GM12878 (cell line): ENCODE results near the gene ZIC5. TPM values are rescaled to one million over a fixed set of nuclear protein-coding genes. Genes with fewer than 3 reads are reported as not detected.

Experiments
- ATAC-seq: fragments of 200-7000 bp; cut with Tn5 transposase; 3 replicates; pipeline ENCODE4 v1.9.1; 2020; ENCODE audit warnings: mild to moderate bottlenecking, moderate library complexity
- BruUV-seq: library from RNA; stranded (reverse); fragments of 400-500 nt; replicated peaks from 2 replicates; lab custom pipeline; 2021; lab: Mats Ljungman, UMichigan
- CTCF ChIA-PET: fragments of 300-600 bp; sonication (Branson Sonifier 250); formaldehyde crosslinking; extraction: SDS; loops from one replicate; lab custom pipeline; 2021; ENCODE audit warnings: inconsistent platforms; lab: Yijun Ruan, JAX
- POLR2A ChIA-PET: fragments of 350-600 bp; formaldehyde crosslinking; extraction: SDS; loops from one replicate; lab custom pipeline; 2021; ENCODE audit warnings: inconsistent platforms; lab: Charles Lee
- RAD21 ChIA-PET: fragments of 300-600 bp; sonication (Branson Sonifier 250); formaldehyde crosslinking; loops from one replicate; lab custom pipeline; 2023; ENCODE audit warnings: antibody characterized with exemption; ENCODE audit not compliant: unreplicated experiment; lab: Charles Lee
- SMC1A ChIA-PET: fragments of 300-600 bp; sonication (Branson Sonifier 250); formaldehyde crosslinking; loops from one replicate; lab custom pipeline; 2023; ENCODE audit not compliant: unreplicated experiment, uncharacterized antibody; lab: Charles Lee
- DNase-seq: peaks from one replicate; pipeline ENCODE4 v3.0.0-alpha.2; 2011; ENCODE audit warnings: low read depth, low spot score
- FAIRE-seq: peaks from 3 replicates; lab custom pipeline; 2011; peaks lifted over from hg19 to GRCh38; lab: Jason Lieb, UNC
- H2AFZ ChIP-seq: 2 replicates; pipeline ENCODE4 v1.6.0; 2011; ENCODE audit warnings: low read depth, low read length, control low read depth; ENCODE audit not compliant: control insufficient read depth
- H3K27ac ChIP-seq: 2 replicates; pipeline ENCODE4 v1.5.1; 2011; ENCODE audit warnings: control low read depth; ENCODE audit not compliant: control insufficient read depth, insufficient read depth
- H3K27me3 ChIP-seq, 2 experiments: replicated peaks in 1 of 2; 2 replicates each; pipeline versions ENCODE4 v1.6.0 to v1.6.1; 2011; ENCODE audit warnings: low read length in 1 of 2; ENCODE audit not compliant: control insufficient read depth in 2 of 2, insufficient read depth in 2 of 2
- H3K36me3 ChIP-seq, 2 experiments: 2 replicates each; pipeline ENCODE4 v1.5.1; 2011; ENCODE audit warnings: low read length in 1 of 2; ENCODE audit not compliant: control insufficient read depth in 2 of 2, insufficient read depth in 2 of 2
- H3K4me1 ChIP-seq: 2 replicates; pipeline ENCODE4 v1.6.1; 2011; ENCODE audit warnings: mild to moderate bottlenecking, low read length, moderate library complexity, mixed read lengths; ENCODE audit not compliant: control insufficient read depth, insufficient read depth
- H3K4me2 ChIP-seq: 2 replicates; pipeline ENCODE4 v1.6.0; 2011; ENCODE audit warnings: control low read depth; ENCODE audit not compliant: control insufficient read depth, insufficient read depth
- H3K4me3 ChIP-seq: fragments of 200-600 bp; sonication (generic); 2 replicates; pipeline ENCODE4 v1.5.1; 2016
- H3K79me2 ChIP-seq: 2 replicates; pipeline ENCODE4 v1.6.0; 2011; ENCODE audit warnings: low read length; ENCODE audit not compliant: control insufficient read depth, insufficient read depth
- H3K9ac ChIP-seq: 2 replicates; pipeline ENCODE4 v1.8.0; 2011; ENCODE audit warnings: low read length, control low read depth, mixed read lengths; ENCODE audit not compliant: control insufficient read depth, insufficient read depth
- H3K9me3 ChIP-seq: replicated peaks from 3 replicates; pipeline ENCODE4 v1.5.1; 2011; ENCODE audit warnings: mild to moderate bottlenecking, low read length; ENCODE audit not compliant: control insufficient read depth, insufficient read depth
- H4K20me1 ChIP-seq: 2 replicates; pipeline ENCODE4 v1.6.0; 2011; ENCODE audit not compliant: control insufficient read depth, insufficient read depth
- BMI1 ChIP-seq: fragments of 450-650 bp; IDR thresholded peaks from 2 replicates; pipeline ENCODE4 v1.6.1; 2016; ENCODE audit warnings: mild to moderate bottlenecking, moderate library complexity, borderline replicate concordance
- JUND ChIP-seq: IDR thresholded peaks from 2 replicates; pipeline ENCODE4 v1.6.1; 2012; ENCODE audit warnings: low read depth, mild to moderate bottlenecking, low read length, improper control_type of control experiment, moderate library complexity
- NFIC ChIP-seq: IDR thresholded peaks from 2 replicates; pipeline ENCODE4 v1.6.1; 2012; ENCODE audit warnings: low read depth, mild to moderate bottlenecking, inconsistent platforms, low read length, moderate library complexity
- RAD51 ChIP-seq: fragments of 450-650 bp; IDR thresholded peaks from 2 replicates; pipeline ENCODE4 v1.6.1; 2016; ENCODE audit warnings: moderate library complexity, mild to moderate bottlenecking, inconsistent platforms
- RB1 ChIP-seq: fragments of 450-650 bp; formaldehyde crosslinking; IDR thresholded peaks from 2 replicates; pipeline ENCODE4 v1.6.1; 2017; ENCODE audit warnings: mild to moderate bottlenecking, borderline replicate concordance
- TCF12 ChIP-seq: IDR thresholded peaks from 2 replicates; pipeline ENCODE4 v1.6.1; 2011; ENCODE audit warnings: low read depth, mild to moderate bottlenecking, low read length
- WGBS: methylation state at CpG from one replicate; pipeline ENCODE4 v1.1.6; 2016; ENCODE audit warnings: low lambda C conversion rate; ENCODE audit not compliant: insufficient replicate concordance, insufficient coverage; ENCODE audit errors: missing lambda C conversion rate; 5-methylcytosine and 5-hydroxymethylcytosine counted together
- in situ Hi-C: fragments of 300-500 bp; cut with MboI; formaldehyde crosslinking; loops from 9 replicates; pipeline ENCODE4 v1.14.3; 2018; ENCODE audit warnings: mixed read lengths
- intact Hi-C: fragments of 100-400 bp; cut with micrococcal nuclease; formaldehyde crosslinking; loops from one replicate; pipeline ENCODE4 v1.14.2; 2022; ENCODE audit not compliant: unreplicated experiment
- polyA plus RNA-seq, 11 experiments: library from polyadenylated mRNA; depleted of rRNA in 4 of 11; unstranded in 6 of 11; stranded (reverse) in 5 of 11; fragments of >200 nt; fragmentation: Nextera tagmentation in 4 of 11; fragmentation: Illumina TruSeq in 1 of 11; extraction: Ambion mirVana in 4 of 11; extraction: Trizol in 1 of 11; gene quantifications; 1 replicate in 1 of 11; 2 replicates in 10 of 11; pipeline versions ENCODE4 v1.2.1 to v1.2.3, GENCODE V29; 2011 to 2016; ENCODE audit warnings: inconsistent platforms in 2 of 11, missing spikeins in 2 of 11, low read depth in 1 of 11
- total RNA-seq, 4 experiments: library from RNA; depleted of rRNA in 3 of 4; stranded (reverse); fragments of >200 nt in 3 of 4; fragmentation: Illumina TruSeq in 1 of 4; extraction: Trizol in 1 of 4; gene quantifications; 2 replicates each; pipeline versions ENCODE4 v1.2.1 to v1.2.3, GENCODE V29; 2013 to 2021
- TF ChIP-seq, protein P1 (sequence below): IDR thresholded peaks from 2 replicates; pipeline ENCODE4 v1.6.1; 2011; ENCODE audit warnings: borderline replicate concordance, low read depth, mild to moderate bottlenecking, moderate library complexity, low read length; ENCODE audit not compliant: insufficient read depth, poor library complexity, severe bottlenecking

Gene ZIC5
- total and polyA plus RNA-seq, 10 of the 15 experiments (the other 5 are each of a cell fraction or from before 2014, with no cell fraction given), result not detected

DNA sequence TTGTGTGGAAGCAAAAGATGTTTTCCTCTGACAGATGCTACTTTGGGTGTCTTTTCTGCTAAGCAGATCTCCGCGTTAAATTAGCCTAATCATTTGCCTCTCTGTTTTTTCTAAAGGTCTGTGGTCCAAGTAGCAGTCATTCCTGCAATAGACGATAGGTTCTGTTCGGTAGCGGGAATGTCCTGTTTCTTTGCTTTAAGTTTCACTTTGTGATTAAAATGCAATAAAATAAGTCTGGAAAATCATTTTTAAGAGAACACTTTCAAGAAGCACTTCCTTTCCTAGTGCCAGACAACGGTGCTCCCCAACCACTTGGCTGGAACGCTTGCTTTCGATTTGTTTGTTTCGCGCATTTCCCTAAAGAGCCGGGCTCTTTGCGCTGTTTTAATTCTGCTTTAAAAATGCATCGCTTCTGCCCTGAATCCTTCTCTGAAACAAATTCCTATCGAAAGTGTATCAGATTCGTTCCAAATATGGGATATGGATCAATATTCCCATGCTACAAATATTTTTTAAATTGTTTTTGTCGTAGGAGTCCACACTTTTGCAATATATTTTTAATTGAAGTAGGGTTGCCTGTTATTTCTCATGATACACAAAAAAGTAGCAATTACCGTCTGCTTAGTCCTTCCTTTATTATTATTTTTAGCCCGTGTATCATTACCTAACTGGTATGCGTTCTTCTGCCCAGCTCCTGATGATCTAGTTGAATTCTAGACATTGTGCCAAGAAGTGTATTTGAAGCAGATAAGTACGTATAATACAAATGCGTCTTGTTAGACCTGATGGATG lies 24.2 kb upstream of the ZIC5 start:
- Histone ChIP-seq H3K79me2 (no peaks in the 10 kb centered on the region), H2AFZ (no peak overlapping the region)
- TF ChIP-seq BMI1 (peak; percentile 94), RAD51 (no peak), NFIC (peak; percentile 35; the same call in 1 of the 2 replicates), RB1 (no peak), JUND (no peak), TCF12 (no peak)
- TF ChIP-seq, protein P1, sequence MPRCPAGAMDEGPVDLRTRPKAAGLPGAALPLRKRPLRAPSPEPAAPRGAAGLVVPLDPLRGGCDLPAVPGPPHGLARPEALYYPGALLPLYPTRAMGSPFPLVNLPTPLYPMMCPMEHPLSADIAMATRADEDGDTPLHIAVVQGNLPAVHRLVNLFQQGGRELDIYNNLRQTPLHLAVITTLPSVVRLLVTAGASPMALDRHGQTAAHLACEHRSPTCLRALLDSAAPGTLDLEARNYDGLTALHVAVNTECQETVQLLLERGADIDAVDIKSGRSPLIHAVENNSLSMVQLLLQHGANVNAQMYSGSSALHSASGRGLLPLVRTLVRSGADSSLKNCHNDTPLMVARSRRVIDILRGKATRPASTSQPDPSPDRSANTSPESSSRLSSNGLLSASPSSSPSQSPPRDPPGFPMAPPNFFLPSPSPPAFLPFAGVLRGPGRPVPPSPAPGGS, result no peak
- TF ChIP-seq, all 136 proteins: peak for 2
- in situ Hi-C loops, result no loop called here
- Histone ChIP-seq H4K20me1 (no peaks in the 10 kb centered on the region), H3K36me3 (no peaks in the 10 kb centered on the region), H3K4me3 (no peak overlapping the region), H3K27ac (no peak overlapping the region), H3K4me2 (peak overlapping the region; percentile 2; the same call in 1 of the 2 replicates), H3K4me1 (no peaks in the 10 kb centered on the region), H3K9me3 (peaks cover 1% of the 10 kb centered on the region; the same call in 2 of the 3 replicates), H3K9ac (no peak overlapping the region), H3K27me3 (peaks cover 7 to 29% of the 10 kb centered on the region in 2 experiments)
- ChIA-PET POLR2A (no interaction called here), CTCF (interaction anchor here (0.6 to 1.0 kb wide), 2 partner anchors 22 to 240 kb away, joined by 3 read pairs; no protein-coding TSS in a partner anchor), RAD21 (no interaction called here), SMC1A (no interaction called here)
- FAIRE-seq, result no peak
- no peak for DNase-seq
- ATAC-seq, result no peak
- no TSS peak for BruUV-seq
- WGBS, result 24% methylated on average over 21 of the region's 21 CpGs
- intact Hi-C loops, result no loop called here
